ENCODE results near the gene KCTD7. TPM values are rescaled to one million over a fixed set of nuclear protein-coding genes. Genes with fewer than 3 reads are reported as not detected.
A peak's percentile ranks its signal among the peaks of the same experiment; 100 is the strongest.

Gene KCTD7
- total RNA-seq, 1 experiment from 2014 or later, result 11.6 TPM

- Mint-ChIP-seq H3K27ac (no peak overlapping the region), H3K27me3 (ENCODE audit: low read depth) (no peaks in the 10 kb centered on the region), H3K9me3 (peaks cover 11% of the 10 kb centered on the region), H3K4me3 (no peak overlapping the region), H3K36me3 (peaks cover 21% of the 10 kb centered on the region), H3K4me1 (no peaks in the 10 kb centered on the region)
- TF ChIP-seq ZMAT4 (CRISPR knock-in tag; IDR thresholded peaks at IDR 0.05), result no peak
- TF ChIP-seq CBFB (CRISPR knock-in tag; IDR thresholded peaks at IDR 0.05; ENCODE audit: low read depth), result no peak
- TF ChIP-seq, protein P1, sequence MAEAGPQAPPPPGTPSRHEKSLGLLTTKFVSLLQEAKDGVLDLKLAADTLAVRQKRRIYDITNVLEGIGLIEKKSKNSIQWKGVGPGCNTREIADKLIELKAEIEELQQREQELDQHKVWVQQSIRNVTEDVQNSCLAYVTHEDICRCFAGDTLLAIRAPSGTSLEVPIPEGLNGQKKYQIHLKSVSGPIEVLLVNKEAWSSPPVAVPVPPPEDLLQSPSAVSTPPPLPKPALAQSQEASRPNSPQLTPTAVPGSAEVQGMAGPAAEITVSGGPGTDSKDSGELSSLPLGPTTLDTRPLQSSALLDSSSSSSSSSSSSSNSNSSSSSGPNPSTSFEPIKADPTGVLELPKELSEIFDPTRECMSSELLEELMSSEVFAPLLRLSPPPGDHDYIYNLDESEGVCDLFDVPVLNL (CRISPR knock-in tag; IDR thresholded peaks at IDR 0.05; ENCODE audit: borderline replicate concordance, low read depth), result no peak
- TF ChIP-seq ATF1 (CRISPR knock-in tag; IDR thresholded peaks at IDR 0.05), result no peak
- no peak for TF ChIP-seq IRF2 (CRISPR knock-in tag; IDR thresholded peaks at IDR 0.05; ENCODE audit: borderline replicate concordance, low read depth)
- no peak for TF ChIP-seq ZNF396 (CRISPR knock-in tag; IDR thresholded peaks at IDR 0.05; ENCODE audit: borderline replicate concordance)
- TF ChIP-seq E2F5 (CRISPR knock-in tag; IDR thresholded peaks at IDR 0.05), result no peak
- TF ChIP-seq TCF7 (CRISPR knock-in tag; IDR thresholded peaks at IDR 0.05; ENCODE audit: low read depth), result no peak
- ChIA-PET POLR2A (no interaction called here), CTCF (no interaction called here)
- DNase-seq (ENCODE audit: low spot score) (no peak), ATAC-seq (no peak)
Observed at GRCh38 chr7:66667023-66667728, 38.5 kb downstream of the KCTD7 start.

DNA sequence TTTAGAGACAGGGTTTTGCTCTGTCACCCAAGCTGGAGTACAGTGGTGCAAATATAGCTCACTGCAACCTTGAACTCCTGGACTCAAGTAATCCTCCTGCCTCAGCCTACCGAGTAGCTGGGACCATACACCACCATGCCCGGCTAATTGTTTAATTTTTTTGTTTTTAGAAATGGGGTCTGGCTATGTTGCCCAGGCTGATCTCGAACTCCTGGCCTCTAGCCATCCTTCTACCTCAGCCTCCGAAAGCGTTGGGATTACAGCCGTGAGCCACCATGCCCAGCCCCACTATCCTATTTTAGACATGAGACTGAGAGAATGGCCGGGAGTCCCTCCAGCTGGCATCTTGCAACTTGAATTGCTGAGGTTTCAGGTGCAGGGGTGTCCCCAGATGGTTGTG is 39.4 kb downstream of the KCTD7 start:
- DNase-seq (ENCODE audit: low spot score) (no peak), ATAC-seq (no peak)
- peaks cover 11% of the 10 kb centered on the region for H3K36me3 Mint-ChIP-seq
- H3K27me3 Mint-ChIP-seq (ENCODE audit: low read depth), result no peaks in the 10 kb centered on the region
- H3K27ac Mint-ChIP-seq, result no peak overlapping the region
- TF ChIP-seq ZNF121 (CRISPR knock-in tag; IDR thresholded peaks at IDR 0.05) (peak; percentile 28; the same call in 1 of the 2 replicates), MYBL2 (CRISPR knock-in tag; IDR thresholded peaks at IDR 0.05) (no peak)
- H3K4me3 Mint-ChIP-seq, result no peak overlapping the region
- ChIA-PET CTCF (interaction anchor here (1.6 kb wide), 1 partner anchor 110 kb away, joined by 5 read pairs; no protein-coding TSS in a partner anchor), POLR2A (no interaction called here)
- H3K9me3 Mint-ChIP-seq, result peaks cover 2% of the 10 kb centered on the region; the same call in 1 of the 2 replicates
- no peaks in the 10 kb centered on the region for H3K4me1 Mint-ChIP-seq

- no peak overlapping the region for H3K4me3 Mint-ChIP-seq
- H3K9me3 Mint-ChIP-seq, result no peaks in the 10 kb centered on the region
- DNase-seq (ENCODE audit: low spot score) (no peak), ATAC-seq (no peak)
- no peaks in the 10 kb centered on the region for H3K4me1 Mint-ChIP-seq
- ChIA-PET CTCF (interaction anchor here (1.6 kb wide), 1 partner anchor 111 kb away, joined by 5 read pairs; no protein-coding TSS in a partner anchor), POLR2A (no interaction called here)
- H3K27me3 Mint-ChIP-seq (ENCODE audit: low read depth), result no peaks in the 10 kb centered on the region
- peaks cover 9% of the 10 kb centered on the region; the same call in 1 of the 2 replicates for H3K36me3 Mint-ChIP-seq
- no peak overlapping the region for H3K27ac Mint-ChIP-seq
- TF ChIP-seq, protein P2, sequence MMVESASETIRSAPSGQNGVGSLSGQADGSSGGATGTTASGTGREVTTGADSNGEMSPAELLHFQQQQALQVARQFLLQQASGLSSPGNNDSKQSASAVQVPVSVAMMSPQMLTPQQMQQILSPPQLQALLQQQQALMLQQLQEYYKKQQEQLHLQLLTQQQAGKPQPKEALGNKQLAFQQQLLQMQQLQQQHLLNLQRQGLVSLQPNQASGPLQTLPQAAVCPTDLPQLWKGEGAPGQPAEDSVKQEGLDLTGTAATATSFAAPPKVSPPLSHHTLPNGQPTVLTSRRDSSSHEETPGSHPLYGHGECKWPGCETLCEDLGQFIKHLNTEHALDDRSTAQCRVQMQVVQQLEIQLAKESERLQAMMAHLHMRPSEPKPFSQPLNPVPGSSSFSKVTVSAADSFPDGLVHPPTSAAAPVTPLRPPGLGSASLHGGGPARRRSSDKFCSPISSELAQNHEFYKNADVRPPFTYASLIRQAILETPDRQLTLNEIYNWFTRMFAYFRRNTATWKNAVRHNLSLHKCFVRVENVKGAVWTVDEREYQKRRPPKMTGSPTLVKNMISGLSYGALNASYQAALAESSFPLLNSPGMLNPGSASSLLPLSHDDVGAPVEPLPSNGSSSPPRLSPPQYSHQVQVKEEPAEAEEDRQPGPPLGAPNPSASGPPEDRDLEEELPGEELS (CRISPR knock-in tag; IDR thresholded peaks at IDR 0.05), result no peak
- TF ChIP-seq NFYB (CRISPR knock-in tag; conservative IDR thresholded peaks at IDR 0.05; ENCODE audit: low read depth), result no peak
- no peak for TF ChIP-seq NFATC4 (CRISPR knock-in tag; IDR thresholded peaks at IDR 0.05)
- no peak for TF ChIP-seq KAT7 (CRISPR knock-in tag; IDR thresholded peaks at IDR 0.05; ENCODE audit: borderline replicate concordance)
- no peak for TF ChIP-seq FOXP1 (CRISPR knock-in tag; IDR thresholded peaks at IDR 0.05; ENCODE audit: borderline replicate concordance)
- no peak for TF ChIP-seq ETV6 (CRISPR knock-in tag; IDR thresholded peaks at IDR 0.05)
- no peak for TF ChIP-seq ZNF671 (CRISPR knock-in tag; IDR thresholded peaks at IDR 0.05)
- TF ChIP-seq, protein P3, sequence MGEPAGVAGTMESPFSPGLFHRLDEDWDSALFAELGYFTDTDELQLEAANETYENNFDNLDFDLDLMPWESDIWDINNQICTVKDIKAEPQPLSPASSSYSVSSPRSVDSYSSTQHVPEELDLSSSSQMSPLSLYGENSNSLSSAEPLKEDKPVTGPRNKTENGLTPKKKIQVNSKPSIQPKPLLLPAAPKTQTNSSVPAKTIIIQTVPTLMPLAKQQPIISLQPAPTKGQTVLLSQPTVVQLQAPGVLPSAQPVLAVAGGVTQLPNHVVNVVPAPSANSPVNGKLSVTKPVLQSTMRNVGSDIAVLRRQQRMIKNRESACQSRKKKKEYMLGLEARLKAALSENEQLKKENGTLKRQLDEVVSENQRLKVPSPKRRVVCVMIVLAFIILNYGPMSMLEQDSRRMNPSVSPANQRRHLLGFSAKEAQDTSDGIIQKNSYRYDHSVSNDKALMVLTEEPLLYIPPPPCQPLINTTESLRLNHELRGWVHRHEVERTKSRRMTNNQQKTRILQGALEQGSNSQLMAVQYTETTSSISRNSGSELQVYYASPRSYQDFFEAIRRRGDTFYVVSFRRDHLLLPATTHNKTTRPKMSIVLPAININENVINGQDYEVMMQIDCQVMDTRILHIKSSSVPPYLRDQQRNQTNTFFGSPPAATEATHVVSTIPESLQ (CRISPR knock-in tag; IDR thresholded peaks at IDR 0.05), result no peak
- TF ChIP-seq JUN (CRISPR knock-in tag; IDR thresholded peaks at IDR 0.05), result no peak
- TF ChIP-seq, protein P4, sequence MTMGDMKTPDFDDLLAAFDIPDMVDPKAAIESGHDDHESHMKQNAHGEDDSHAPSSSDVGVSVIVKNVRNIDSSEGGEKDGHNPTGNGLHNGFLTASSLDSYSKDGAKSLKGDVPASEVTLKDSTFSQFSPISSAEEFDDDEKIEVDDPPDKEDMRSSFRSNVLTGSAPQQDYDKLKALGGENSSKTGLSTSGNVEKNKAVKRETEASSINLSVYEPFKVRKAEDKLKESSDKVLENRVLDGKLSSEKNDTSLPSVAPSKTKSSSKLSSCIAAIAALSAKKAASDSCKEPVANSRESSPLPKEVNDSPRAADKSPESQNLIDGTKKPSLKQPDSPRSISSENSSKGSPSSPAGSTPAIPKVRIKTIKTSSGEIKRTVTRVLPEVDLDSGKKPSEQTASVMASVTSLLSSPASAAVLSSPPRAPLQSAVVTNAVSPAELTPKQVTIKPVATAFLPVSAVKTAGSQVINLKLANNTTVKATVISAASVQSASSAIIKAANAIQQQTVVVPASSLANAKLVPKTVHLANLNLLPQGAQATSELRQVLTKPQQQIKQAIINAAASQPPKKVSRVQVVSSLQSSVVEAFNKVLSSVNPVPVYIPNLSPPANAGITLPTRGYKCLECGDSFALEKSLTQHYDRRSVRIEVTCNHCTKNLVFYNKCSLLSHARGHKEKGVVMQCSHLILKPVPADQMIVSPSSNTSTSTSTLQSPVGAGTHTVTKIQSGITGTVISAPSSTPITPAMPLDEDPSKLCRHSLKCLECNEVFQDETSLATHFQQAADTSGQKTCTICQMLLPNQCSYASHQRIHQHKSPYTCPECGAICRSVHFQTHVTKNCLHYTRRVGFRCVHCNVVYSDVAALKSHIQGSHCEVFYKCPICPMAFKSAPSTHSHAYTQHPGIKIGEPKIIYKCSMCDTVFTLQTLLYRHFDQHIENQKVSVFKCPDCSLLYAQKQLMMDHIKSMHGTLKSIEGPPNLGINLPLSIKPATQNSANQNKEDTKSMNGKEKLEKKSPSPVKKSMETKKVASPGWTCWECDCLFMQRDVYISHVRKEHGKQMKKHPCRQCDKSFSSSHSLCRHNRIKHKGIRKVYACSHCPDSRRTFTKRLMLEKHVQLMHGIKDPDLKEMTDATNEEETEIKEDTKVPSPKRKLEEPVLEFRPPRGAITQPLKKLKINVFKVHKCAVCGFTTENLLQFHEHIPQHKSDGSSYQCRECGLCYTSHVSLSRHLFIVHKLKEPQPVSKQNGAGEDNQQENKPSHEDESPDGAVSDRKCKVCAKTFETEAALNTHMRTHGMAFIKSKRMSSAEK (CRISPR knock-in tag; IDR thresholded peaks at IDR 0.05; ENCODE audit: borderline replicate concordance), result no peak
- TF ChIP-seq SOX15 (CRISPR knock-in tag; IDR thresholded peaks at IDR 0.05), result no peak
Observed at GRCh38 chr7:66668677-66669076, 40.0 kb downstream of the KCTD7 start.
